IMR-90 (cell line): Measurements from ENCODE around the gene LYPD4. TPM values are rescaled to one million over a fixed set of nuclear protein-coding genes. Genes with fewer than 3 reads are reported as not detected.
A peak's percentile ranks its signal among the peaks of the same experiment; 100 is the strongest.

ENCODE experiments used
- ATAC-seq: fragments of 200-7000 bp; cut with Tn5 transposase; 2 replicates; pipeline ENCODE4 v1.9.1; 2020; ENCODE audit warnings: low read depth, mild to moderate bottlenecking, moderate library complexity
- BruUV-seq: library from RNA; stranded (reverse); fragments of 400-500 nt; replicated peaks from 2 replicates; lab custom pipeline; 2021; lab: Mats Ljungman, UMichigan
- CTCF ChIA-PET: fragments of 300-600 bp; formaldehyde crosslinking; extraction: SDS; loops from one replicate; lab custom pipeline; 2021; ENCODE audit warnings: antibody characterized with exemption; lab: Yijun Ruan, JAX
- POLR2A ChIA-PET: fragments of 300-600 bp; sonication (Branson Sonifier 250); formaldehyde crosslinking; loops from one replicate; lab custom pipeline; 2022; ENCODE audit warnings: antibody characterized with exemption; ENCODE audit not compliant: unreplicated experiment; lab: Charles Lee
- DNase-seq: peaks from one replicate; pipeline ENCODE4 v3.0.0; 2013
- H2AFZ ChIP-seq: replicated peaks from 2 replicates; pipeline ENCODE3; 2013; ENCODE audit warnings: low read length, mild to moderate bottlenecking; ENCODE audit not compliant: poor library complexity
- H2AK5ac ChIP-seq: 2 replicates; pipeline ENCODE4 v1.6.1; 2013; ENCODE audit warnings: low read depth, low read length, inconsistent platforms
- H2AK9ac ChIP-seq: replicated peaks from 2 replicates; pipeline ENCODE3; 2013; ENCODE audit warnings: mild to moderate bottlenecking, low read depth, low read length, moderate library complexity; ENCODE audit not compliant: poor library complexity
- H2BK120ac ChIP-seq: 2 replicates; pipeline ENCODE4 v1.6.1; 2013; ENCODE audit warnings: low read depth, low read length, inconsistent platforms
- H2BK15ac ChIP-seq: 3 replicates; pipeline ENCODE4 v1.6.1; 2013; ENCODE audit warnings: low read depth, low read length, inconsistent platforms
- H2BK20ac ChIP-seq: 2 replicates; pipeline ENCODE4 v1.6.1; 2013; ENCODE audit warnings: low read depth, mild to moderate bottlenecking, inconsistent platforms, low read length, moderate library complexity
- H2BK5ac ChIP-seq: 2 replicates; pipeline ENCODE4 v1.6.1; 2013; ENCODE audit warnings: mild to moderate bottlenecking, low read depth, low read length, inconsistent platforms; ENCODE audit not compliant: poor library complexity, severe bottlenecking
- H3K14ac ChIP-seq: replicated peaks from 2 replicates; pipeline ENCODE4 v1.6.1; 2013; ENCODE audit warnings: low read depth, low read length, inconsistent platforms
- H3K18ac ChIP-seq: 2 replicates; pipeline ENCODE4 v1.6.1; 2013; ENCODE audit warnings: low read depth, low read length, control low read depth
- H3K23ac ChIP-seq: 2 replicates; pipeline ENCODE4 v1.6.1; 2013; ENCODE audit warnings: low read depth, low read length, inconsistent platforms
- H3K27ac ChIP-seq: 2 replicates; pipeline ENCODE4 v1.5.1; 2013; ENCODE audit warnings: mild to moderate bottlenecking, control low read depth, low read length; ENCODE audit not compliant: insufficient read depth
- H3K27me3 ChIP-seq: 2 replicates; pipeline ENCODE4 v1.6.1; 2013; ENCODE audit warnings: low read length; ENCODE audit not compliant: control insufficient read depth, insufficient read depth
- H3K36me3 ChIP-seq: 2 replicates; pipeline ENCODE4 v1.6.1; 2013; ENCODE audit warnings: low read length, mixed read lengths; ENCODE audit not compliant: control insufficient read depth, insufficient read depth
- H3K4ac ChIP-seq: 2 replicates; pipeline ENCODE4 v1.6.1; 2013; ENCODE audit warnings: low read depth, low read length, inconsistent platforms
- H3K4me1 ChIP-seq: 2 replicates; pipeline ENCODE4 v1.6.1; 2013; ENCODE audit warnings: low read length, mixed read lengths; ENCODE audit not compliant: control insufficient read depth, insufficient read depth
- H3K4me2 ChIP-seq: 2 replicates; pipeline ENCODE4 v1.6.1; 2013; ENCODE audit warnings: low read depth, mild to moderate bottlenecking, control low read depth, low read length, moderate library complexity
- H3K4me3 ChIP-seq: 2 replicates; pipeline ENCODE4 v1.5.1; 2013; ENCODE audit warnings: low read depth, mild to moderate bottlenecking, control low read depth, low read length, moderate library complexity; ENCODE audit not compliant: insufficient read depth
- H3K56ac ChIP-seq: 2 replicates; pipeline ENCODE4 v1.6.1; 2013; ENCODE audit warnings: low read length, inconsistent platforms; ENCODE audit not compliant: insufficient read depth; ENCODE audit errors: extremely low read depth
- H3K79me1 ChIP-seq, 2 experiments: 2 replicates each; pipeline ENCODE4 v1.6.1; 2013; ENCODE audit warnings: low read length in 2 of 2, inconsistent platforms in 1 of 2, low read depth in 1 of 2
- H3K9ac ChIP-seq: 2 replicates; pipeline ENCODE4 v1.6.1; 2013; ENCODE audit warnings: low read depth, low read length, control low read depth
- H3K9me1 ChIP-seq: 2 replicates; pipeline ENCODE4 v1.6.1; 2013; ENCODE audit warnings: low read length, inconsistent platforms; ENCODE audit not compliant: insufficient read depth
- H3K9me3 ChIP-seq: 2 replicates; pipeline ENCODE4 v1.6.1; 2013; ENCODE audit warnings: low read length; ENCODE audit not compliant: control insufficient read depth, insufficient read depth
- H4K20me1 ChIP-seq: 2 replicates; pipeline ENCODE4 v1.6.1; 2013; ENCODE audit warnings: low read length, inconsistent platforms; ENCODE audit not compliant: insufficient read depth
- H4K5ac ChIP-seq: 2 replicates; pipeline ENCODE4 v1.6.1; 2013; ENCODE audit warnings: mild to moderate bottlenecking, low read depth, low read length, control low read depth
- H4K8ac ChIP-seq, 2 experiments: 2 replicates each; pipeline ENCODE4 v1.6.1; 2013; ENCODE audit warnings: low read depth in 2 of 2, low read length in 2 of 2, control low read depth in 1 of 2, inconsistent platforms in 1 of 2
- H4K91ac ChIP-seq: 2 replicates; pipeline ENCODE4 v1.6.1; 2013; ENCODE audit warnings: low read depth, low read length, inconsistent platforms; ENCODE audit not compliant: insufficient read depth
- BHLHE40 ChIP-seq: fragments of 150-350 bp; IDR thresholded peaks from 2 replicates; pipeline ENCODE4 v1.6.1; 2016; ENCODE audit warnings: mild to moderate bottlenecking, low read depth, low read length
- FOS ChIP-seq: fragments of 150-350 bp; IDR thresholded peaks from 2 replicates; pipeline ENCODE4 v1.6.1; 2016; ENCODE audit warnings: low read depth, low read length
- POLR2A ChIP-seq: IDR thresholded peaks from 2 replicates; pipeline ENCODE4 v1.6.1; 2012; ENCODE audit warnings: mild to moderate bottlenecking, low read depth, low read length
- RCOR1 ChIP-seq: IDR thresholded peaks from 2 replicates; pipeline ENCODE4 v1.6.1; 2012; ENCODE audit warnings: mild to moderate bottlenecking, low read length, improper control_type of control experiment; ENCODE audit not compliant: insufficient replicate concordance
- WGBS, 2 experiments: methylation state at CpG; one replicate each; pipeline versions ENCODE4 v1.1.5 to v1.1.7; 2013; ENCODE audit warnings: missing lambda C conversion rate in 2 of 2; ENCODE audit not compliant: insufficient read length in 1 of 2; ENCODE audit errors: extremely low coverage in 2 of 2; 5-methylcytosine and 5-hydroxymethylcytosine counted together
- dilution Hi-C: fragments of 300-500 bp; cut with HindIII; formaldehyde crosslinking; loops from one replicate; pipeline ENCODE4 v1.14.3; 2018; ENCODE audit warnings: low sequenced_read_pairs; ENCODE audit not compliant: unreplicated experiment
- in situ Hi-C: fragments of 300-500 bp; cut with MboI; formaldehyde crosslinking; loops from 3 replicates; pipeline ENCODE4 v1.14.3; 2019; ENCODE audit warnings: low sequenced_read_pairs, inconsistent platforms, mixed read lengths
- intact Hi-C: fragments of 100-400 bp; cut with micrococcal nuclease; formaldehyde crosslinking; loops from 2 replicates; pipeline ENCODE4 v1.10.0; 2022
- polyA plus RNA-seq, 3 experiments: library from polyadenylated mRNA; depleted of rRNA; stranded (reverse); fragments of >200 nt; gene quantifications; 2 replicates each; pipeline ENCODE4 v1.2.3, GENCODE V29; 2012; ENCODE audit warnings: low replicate concordance in 1 of 3
- total RNA-seq: library from RNA; depleted of rRNA; stranded (reverse); fragments of >200 nt; gene quantifications from 2 replicates; pipeline ENCODE4 v1.2.3, GENCODE V29; 2012
- TF ChIP-seq, protein P1 (sequence below): fragments of 150-350 bp; IDR thresholded peaks from 2 replicates; pipeline ENCODE4 v1.6.1; 2016; ENCODE audit warnings: low read depth, mild to moderate bottlenecking, low read length, moderate library complexity, borderline replicate concordance

The LYPD4 gene
- total and polyA plus RNA-seq, 2 of the 4 experiments (the other 2 are of a cell fraction), result not detected

- Histone ChIP-seq H2BK15ac (no peak overlapping the region), H3K79me1 (peaks cover 13 to 54% of the 10 kb centered on the region in 2 experiments; a peak in 3 of 4 replicates), H3K4me2 (peak overlapping the region; percentile 100), H3K18ac (peak overlapping the region; percentile 5; the same call in 1 of the 2 replicates), H2BK120ac (no peak overlapping the region), H2BK5ac (peak overlapping the region; percentile 87), H3K56ac (peak overlapping the region; percentile 97), H4K91ac (peak overlapping the region; percentile 91), H4K5ac (peak overlapping the region; percentile 69), H2AFZ (no peak overlapping the region), H2AK9ac (peak overlapping the region; percentile 95), H3K4me3 (peak overlapping the region; percentile 62), H3K9me3 (no peaks in the 10 kb centered on the region), H3K9ac (peak overlapping the region; percentile 100), H4K20me1 (peaks cover 55% of the 10 kb centered on the region), H4K8ac (peak overlapping the region; percentile 88 to 93; a peak in 3 of 4 replicates), H3K36me3 (peaks cover 45% of the 10 kb centered on the region), H3K23ac (peak overlapping the region; percentile 90), H3K14ac (peak overlapping the region; percentile 98), H3K27me3 (no peaks in the 10 kb centered on the region), H3K4me1 (peaks cover 12% of the 10 kb centered on the region), H3K4ac (peak overlapping the region; percentile 94), H3K9me1 (peaks cover 22% of the 10 kb centered on the region), H2BK20ac (no peak overlapping the region), H2AK5ac (peak overlapping the region; percentile 98), H3K27ac (peak overlapping the region; percentile 99)
- intact Hi-C loops (no loop called here), in situ Hi-C loops (no loop called here), dilution Hi-C loops (no loop called here)
- no peak for ATAC-seq
- CTCF ChIA-PET, result interaction anchor here (0.5 kb wide), 1 partner anchor 11 kb away, joined by 6 read pairs; no protein-coding TSS in a partner anchor
- no TSS peak for BruUV-seq
- 60% methylated on average over 1 of the region's 9 CpGs; no CpG with 5 or more reads in 1 of the 2 experiments for WGBS, 2 experiments
- TF ChIP-seq BHLHE40 (no peak), RCOR1 (no peak), FOS (no peak), POLR2A (no peak)
- TF ChIP-seq, protein P1, sequence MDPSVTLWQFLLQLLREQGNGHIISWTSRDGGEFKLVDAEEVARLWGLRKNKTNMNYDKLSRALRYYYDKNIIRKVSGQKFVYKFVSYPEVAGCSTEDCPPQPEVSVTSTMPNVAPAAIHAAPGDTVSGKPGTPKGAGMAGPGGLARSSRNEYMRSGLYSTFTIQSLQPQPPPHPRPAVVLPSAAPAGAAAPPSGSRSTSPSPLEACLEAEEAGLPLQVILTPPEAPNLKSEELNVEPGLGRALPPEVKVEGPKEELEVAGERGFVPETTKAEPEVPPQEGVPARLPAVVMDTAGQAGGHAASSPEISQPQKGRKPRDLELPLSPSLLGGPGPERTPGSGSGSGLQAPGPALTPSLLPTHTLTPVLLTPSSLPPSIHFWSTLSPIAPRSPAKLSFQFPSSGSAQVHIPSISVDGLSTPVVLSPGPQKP, result no peak
- POLR2A ChIA-PET, result interaction anchor here (1.6 kb wide), 1 partner anchor 12 kb away, joined by 7 read pairs; no protein-coding TSS in a partner anchor
- DNase-seq, result no peak
Measured at GRCh38 chr19:41861116-41861768, 16.8 kb upstream of the LYPD4 start.
